SK-N-SH (cell line): Measurements from ENCODE around the gene KIDINS220. TPM values are rescaled to one million over a fixed set of nuclear protein-coding genes. Genes with fewer than 3 reads are reported as not detected.

Source experiments
- CTCF ChIA-PET: fragments of 300-600, 350-600 bp; formaldehyde crosslinking; extraction: SDS; loops from one replicate; lab custom pipeline; 2021; lab: Yijun Ruan, JAX
- POLR2A ChIA-PET: fragments of 350-600 bp; sonication (Branson Sonifier 250); formaldehyde crosslinking; extraction: SDS; loops from one replicate; lab custom pipeline; 2020; ENCODE audit warnings: antibody characterized with exemption, inconsistent platforms; lab: Yijun Ruan, JAX
- DNase-seq: peaks from one replicate; pipeline ENCODE4 v3.0.0; 2012
- H2AFZ ChIP-seq: fragments of 200-600 bp; sonication (generic); 2 replicates; pipeline ENCODE4 v1.8.1; 2016; ENCODE audit warnings: antibody characterized with exemption, mild to moderate bottlenecking, low read depth
- H3F3A ChIP-seq: fragments of 200-600 bp; sonication (generic); replicated peaks from 2 replicates; pipeline ENCODE3; 2016; ENCODE audit warnings: antibody characterized with exemption, mild to moderate bottlenecking; ENCODE audit not compliant: insufficient read depth
- H3K27ac ChIP-seq, 2 experiments: fragments of 200-500 bp in 1 of 2; fragments of 200-600 bp in 1 of 2; sonication (Bioruptor generic) in 1 of 2; sonication (generic), shearing (Covaris generic) in 1 of 2; 2 replicates each; pipeline versions ENCODE4 v1.5.1 to v1.6.1; 2014 to 2016; ENCODE audit warnings: low read depth in 2 of 2, inconsistent platforms in 1 of 2, low read length in 1 of 2, mild to moderate bottlenecking in 1 of 2, mixed read lengths in 1 of 2
- H3K27me3 ChIP-seq: fragments of 200-600 bp; sonication (generic), shearing (Covaris generic); 2 replicates; pipeline ENCODE4 v1.6.1; 2016; ENCODE audit warnings: mixed run types; ENCODE audit not compliant: insufficient read depth
- H3K36me3 ChIP-seq, 2 experiments: fragments of 200-500 bp in 1 of 2; fragments of 200-600 bp in 1 of 2; sonication (Bioruptor generic) in 1 of 2; sonication (generic) in 1 of 2; replicated peaks in 1 of 2; 2 replicates each; pipeline versions ENCODE3 to v1.5.1; 2014 to 2016; ENCODE audit warnings: low read length in 1 of 2, mild to moderate bottlenecking in 1 of 2; ENCODE audit not compliant: insufficient read depth in 2 of 2, control insufficient read depth in 1 of 2
- H3K4me1 ChIP-seq, 2 experiments: fragments of 200-500 bp in 1 of 2; fragments of 200-600 bp in 1 of 2; sonication (Bioruptor generic) in 1 of 2; sonication (generic), shearing (Covaris generic) in 1 of 2; 2 replicates each; pipeline versions ENCODE4 v1.5.1 to v1.6.1; 2014 to 2016; ENCODE audit warnings: low read depth in 1 of 2, low read length in 1 of 2, mixed run types in 1 of 2; ENCODE audit not compliant: insufficient read depth in 2 of 2, control insufficient read depth in 1 of 2
- H3K4me2 ChIP-seq: fragments of 200-600 bp; sonication (generic), shearing (Covaris generic); 2 replicates; pipeline ENCODE4 v1.6.1; 2017; ENCODE audit warnings: mixed run types
- H3K4me3 ChIP-seq, 2 experiments: fragments of 200-500 bp in 1 of 2; fragments of 200-600 bp in 1 of 2; sonication (Bioruptor generic) in 1 of 2; sonication (generic), shearing (Covaris generic) in 1 of 2; 2 replicates each; pipeline versions ENCODE4 v1.5.1 to v1.8.1; 2014 to 2016; ENCODE audit warnings: low read depth in 2 of 2, inconsistent platforms in 1 of 2, low read length in 1 of 2, mild to moderate bottlenecking in 1 of 2, mixed read lengths in 1 of 2, moderate library complexity in 1 of 2
- H3K79me2 ChIP-seq: fragments of 200-600 bp; sonication (generic); 2 replicates; pipeline ENCODE4 v1.8.1; 2017; ENCODE audit warnings: mild to moderate bottlenecking; ENCODE audit not compliant: insufficient read depth
- H3K9ac ChIP-seq: fragments of 200-600 bp; sonication (generic); 2 replicates; pipeline ENCODE4 v1.6.1; 2017; ENCODE audit warnings: mixed run types
- H3K9me2 ChIP-seq: fragments of 200-600 bp; sonication (generic); 2 replicates; pipeline ENCODE4 v1.6.1; 2017; ENCODE audit warnings: mixed run types
- H3K9me3 ChIP-seq: fragments of 200-600 bp; sonication (generic); 2 replicates; pipeline ENCODE4 v1.6.1; 2017; ENCODE audit warnings: mixed run types, mild to moderate bottlenecking, moderate library complexity
- H4K20me1 ChIP-seq: fragments of 200-600 bp; sonication (generic); 2 replicates; pipeline ENCODE4 v1.6.1; 2017; ENCODE audit warnings: mild to moderate bottlenecking, mixed run types; ENCODE audit not compliant: insufficient read depth
- CHD2 ChIP-seq: fragments of 150-350 bp; IDR thresholded peaks from 2 replicates; pipeline ENCODE4 v1.6.1; 2018; ENCODE audit warnings: low read length; ENCODE audit not compliant: partially characterized antibody
- EZH2phosphoT487 ChIP-seq: fragments of 200-600 bp; sonication (generic); IDR thresholded peaks from 2 replicates; pipeline ENCODE4 v1.6.1; 2017; ENCODE audit warnings: low read depth, mixed run types, mild to moderate bottlenecking, antibody characterized with exemption, moderate library complexity, borderline replicate concordance
- FOSL2 ChIP-seq: IDR thresholded peaks from 2 replicates; pipeline ENCODE4 v1.4.0; 2012; ENCODE audit warnings: low read depth, mild to moderate bottlenecking, moderate library complexity, borderline replicate concordance
- FOXM1 ChIP-seq: IDR thresholded peaks from 2 replicates; pipeline ENCODE4 v1.4.0; 2012; ENCODE audit warnings: low read depth, mild to moderate bottlenecking
- JUND ChIP-seq: IDR thresholded peaks from 2 replicates; pipeline ENCODE4 v1.4.0; 2012
- NFIC ChIP-seq: IDR thresholded peaks from 2 replicates; pipeline ENCODE4 v1.4.0; 2012; ENCODE audit warnings: borderline replicate concordance
- POLR2AphosphoS5 ChIP-seq: IDR thresholded peaks from 2 replicates; pipeline ENCODE4 v1.6.1; 2012; ENCODE audit warnings: low read depth, low read length
- RAD21 ChIP-seq: IDR thresholded peaks from 2 replicates; pipeline ENCODE4 v1.6.1; 2012; ENCODE audit warnings: mild to moderate bottlenecking, low read length
- RFX5 ChIP-seq: IDR thresholded peaks from 2 replicates; pipeline ENCODE4 v1.6.1; 2012; ENCODE audit warnings: mild to moderate bottlenecking, improper control_type of control experiment, low read length
- RXRA ChIP-seq: IDR thresholded peaks from 2 replicates; pipeline ENCODE4 v1.4.0; 2012; ENCODE audit warnings: low read depth, mild to moderate bottlenecking, borderline replicate concordance
- SIN3A ChIP-seq: IDR thresholded peaks from 2 replicates; pipeline ENCODE4 v1.6.1; 2012; ENCODE audit warnings: low read depth, mild to moderate bottlenecking, low read length, moderate library complexity, borderline replicate concordance
- YY1 ChIP-seq: IDR thresholded peaks from 2 replicates; pipeline ENCODE4 v1.4.0; 2012; ENCODE audit warnings: low read depth, mild to moderate bottlenecking
- WGBS: methylation state at CpG from one replicate; pipeline ENCODE4 v1.1.6; 2017; ENCODE audit warnings: low lambda C conversion rate; 5-methylcytosine and 5-hydroxymethylcytosine counted together
- polyA plus RNA-seq, 3 experiments: library from polyadenylated mRNA; depleted of rRNA; stranded (reverse); fragments of >200 nt; gene quantifications; 2 replicates each; pipeline ENCODE4 v1.2.3, GENCODE V29; 2012
- TF ChIP-seq, protein P1 (sequence below): IDR thresholded peaks from 2 replicates; pipeline ENCODE4; 2012
- TF ChIP-seq, protein P2 (sequence below): IDR thresholded peaks from 2 replicates; pipeline ENCODE4 v1.6.1; 2012; ENCODE audit warnings: mild to moderate bottlenecking, low read depth, low read length, moderate library complexity

KIDINS220 gene
- polyA plus RNA-seq, 1 of the 3 experiments (the other 2 are of a cell fraction): 18.2 TPM

DNA sequence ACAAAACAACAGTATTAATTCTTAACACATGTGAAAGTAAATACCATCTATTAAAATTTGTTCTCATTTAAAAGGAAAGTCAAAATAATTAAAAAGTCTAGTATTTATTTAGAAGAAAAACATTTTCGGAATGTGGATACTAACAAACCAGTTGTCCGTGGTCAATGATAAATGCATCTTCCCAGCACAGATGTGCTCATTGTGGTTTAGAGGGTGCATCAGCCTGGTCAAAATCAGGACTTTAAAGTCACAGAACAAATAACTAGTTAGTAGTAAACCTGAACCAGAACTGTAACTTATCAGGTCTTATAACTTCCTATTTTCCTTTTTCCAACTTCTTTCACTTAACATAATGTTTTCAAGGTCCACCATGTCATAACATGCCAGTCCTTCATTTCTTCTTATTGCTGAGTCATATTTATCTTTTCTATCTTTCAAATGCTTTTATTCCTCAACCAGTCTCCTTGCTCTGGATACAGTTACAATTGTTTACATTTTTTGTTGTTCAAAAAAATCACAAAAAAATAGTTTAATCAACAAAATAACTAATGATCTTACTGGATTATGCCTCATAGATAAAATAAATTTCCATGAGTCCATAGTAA is 99.7 kb downstream of the KIDINS220 start:
- Histone ChIP-seq H3K36me3 (peaks cover 57 to 60% of the 10 kb centered on the region in 2 experiments), H4K20me1 (no peaks in the 10 kb centered on the region), H3K9ac (no peak overlapping the region), H3K4me1 (peaks cover 3 to 8% of the 10 kb centered on the region in 2 experiments; a peak in 2 of 4 replicates), H3K79me2 (no peaks in the 10 kb centered on the region), H2AFZ (no peak overlapping the region), H3K27me3 (no peaks in the 10 kb centered on the region), H3K9me3 (no peaks in the 10 kb centered on the region), H3K4me3 (no peak overlapping the region), H3K4me2 (no peak overlapping the region), H3F3A (no peaks in the 10 kb centered on the region), H3K9me2 (no peaks in the 10 kb centered on the region), H3K27ac (peak overlapping the region in 1 of 2 experiments; percentile 21; a peak in 1 of 4 replicates)
- DNase-seq: no peak
- ChIA-PET CTCF (interaction anchor here (1.0 to 2.7 kb wide), 4 partner anchors 12 to 1640 kb away, joined by 3 to 11 read pairs (median 6); no protein-coding TSS in a partner anchor), POLR2A (no interaction called here)
- WGBS: 90% methylated on average over 2 of the region's 2 CpGs
- TF ChIP-seq RFX5: no peak
- TF ChIP-seq RAD21: no peak
- TF ChIP-seq YY1: no peak
- TF ChIP-seq EZH2phosphoT487: no peak
- TF ChIP-seq CHD2: no peak
- TF ChIP-seq SIN3A: no peak
- TF ChIP-seq FOXM1: no peak
- TF ChIP-seq, protein P1, sequence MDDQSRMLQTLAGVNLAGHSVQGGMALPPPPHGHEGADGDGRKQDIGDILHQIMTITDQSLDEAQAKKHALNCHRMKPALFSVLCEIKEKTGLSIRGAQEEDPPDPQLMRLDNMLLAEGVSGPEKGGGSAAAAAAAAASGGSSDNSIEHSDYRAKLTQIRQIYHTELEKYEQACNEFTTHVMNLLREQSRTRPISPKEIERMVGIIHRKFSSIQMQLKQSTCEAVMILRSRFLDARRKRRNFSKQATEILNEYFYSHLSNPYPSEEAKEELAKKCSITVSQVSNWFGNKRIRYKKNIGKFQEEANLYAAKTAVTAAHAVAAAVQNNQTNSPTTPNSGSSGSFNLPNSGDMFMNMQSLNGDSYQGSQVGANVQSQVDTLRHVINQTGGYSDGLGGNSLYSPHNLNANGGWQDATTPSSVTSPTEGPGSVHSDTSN: peak; percentile 16; the same call in 1 of the 2 replicates
- TF ChIP-seq POLR2AphosphoS5: no peak
- peak; percentile 9; the same call in 1 of the 2 replicates for TF ChIP-seq JUND
- no peak for TF ChIP-seq RXRA
- TF ChIP-seq NFIC: no peak
- TF ChIP-seq, protein P2, sequence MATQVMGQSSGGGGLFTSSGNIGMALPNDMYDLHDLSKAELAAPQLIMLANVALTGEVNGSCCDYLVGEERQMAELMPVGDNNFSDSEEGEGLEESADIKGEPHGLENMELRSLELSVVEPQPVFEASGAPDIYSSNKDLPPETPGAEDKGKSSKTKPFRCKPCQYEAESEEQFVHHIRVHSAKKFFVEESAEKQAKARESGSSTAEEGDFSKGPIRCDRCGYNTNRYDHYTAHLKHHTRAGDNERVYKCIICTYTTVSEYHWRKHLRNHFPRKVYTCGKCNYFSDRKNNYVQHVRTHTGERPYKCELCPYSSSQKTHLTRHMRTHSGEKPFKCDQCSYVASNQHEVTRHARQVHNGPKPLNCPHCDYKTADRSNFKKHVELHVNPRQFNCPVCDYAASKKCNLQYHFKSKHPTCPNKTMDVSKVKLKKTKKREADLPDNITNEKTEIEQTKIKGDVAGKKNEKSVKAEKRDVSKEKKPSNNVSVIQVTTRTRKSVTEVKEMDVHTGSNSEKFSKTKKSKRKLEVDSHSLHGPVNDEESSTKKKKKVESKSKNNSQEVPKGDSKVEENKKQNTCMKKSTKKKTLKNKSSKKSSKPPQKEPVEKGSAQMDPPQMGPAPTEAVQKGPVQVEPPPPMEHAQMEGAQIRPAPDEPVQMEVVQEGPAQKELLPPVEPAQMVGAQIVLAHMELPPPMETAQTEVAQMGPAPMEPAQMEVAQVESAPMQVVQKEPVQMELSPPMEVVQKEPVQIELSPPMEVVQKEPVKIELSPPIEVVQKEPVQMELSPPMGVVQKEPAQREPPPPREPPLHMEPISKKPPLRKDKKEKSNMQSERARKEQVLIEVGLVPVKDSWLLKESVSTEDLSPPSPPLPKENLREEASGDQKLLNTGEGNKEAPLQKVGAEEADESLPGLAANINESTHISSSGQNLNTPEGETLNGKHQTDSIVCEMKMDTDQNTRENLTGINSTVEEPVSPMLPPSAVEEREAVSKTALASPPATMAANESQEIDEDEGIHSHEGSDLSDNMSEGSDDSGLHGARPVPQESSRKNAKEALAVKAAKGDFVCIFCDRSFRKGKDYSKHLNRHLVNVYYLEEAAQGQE: no peak
- peak; percentile 27; the same call in 1 of the 2 replicates for TF ChIP-seq FOSL2
